NOMO-1 treated with dmso at 0.1 percent for 144 hours (cell line): Measurements from ENCODE around the gene ZSWIM3.
A peak's percentile ranks its signal among the peaks of the same experiment; 100 is the strongest.
"Not testable (repeated sequence)": the region's sequence is repeated elsewhere in the genome, so short reads cannot be mapped to it uniquely, and the experiment has no call there.

Source experiments
- DNase-seq: peaks from one replicate; lab custom pipeline; 2025; ENCODE audit not compliant: unreplicated experiment; lab: John Stamatoyannopoulos, UW

The ZSWIM3 gene

GRCh38 chr20:45857114-45857881 is at the start of gene ZSWIM3, which contains the start of gene ACOT8:
ZSWIM3 (plus strand) TSS chr20:45857614; CDS start chr20:45857826, 212 bp downstream.
ACOT8 (minus strand) TSS chr20:45857392; CDS start chr20:45857315, 77 bp downstream.
- DNase-seq: peak; percentile 99

GRCh38 chr20:45810191-45810970 is 47.0 kb upstream of the ZSWIM3 start:
- DNase-seq: no peak

GRCh38 chr20:45812157-45813005 is 45.0 kb upstream of the ZSWIM3 start, which contains the start of gene UBE2C:
UBE2C (plus strand) TSS chr20:45812644; CDS start chr20:45812696, 52 bp downstream.
- peak; percentile 89 for DNase-seq

GRCh38 chr20:45813006-45813340 is 44.4 kb upstream of the ZSWIM3 start:
- no peak for DNase-seq

GRCh38 chr20:45813489-45813888 is 43.9 kb upstream of the ZSWIM3 start:
- DNase-seq: no peak

GRCh38 chr20:45814314-45814713 is 43.1 kb upstream of the ZSWIM3 start:
- DNase-seq: no peak

- no peak for DNase-seq
These were observed 40.5 kb upstream of the ZSWIM3 start for GRCh38 chr20:45816951-45817350.

GRCh38 chr20:45817376-45818194 is 39.8 kb upstream of the ZSWIM3 start:
- no peak for DNase-seq

GRCh38 chr20:45818239-45818638 is 39.2 kb upstream of the ZSWIM3 start:
- DNase-seq: no peak

GRCh38 chr20:45819466-45819865 is 37.9 kb upstream of the ZSWIM3 start:
- DNase-seq: no peak

GRCh38 chr20:45821947-45822346 is 35.5 kb upstream of the ZSWIM3 start:
- DNase-seq: no peak

GRCh38 chr20:45822857-45823256 is 34.6 kb upstream of the ZSWIM3 start:
- DNase-seq: no peak

- DNase-seq: peak; percentile 63
These were observed 33.2 kb upstream of the ZSWIM3 start for GRCh38 chr20:45823949-45824835.

GRCh38 chr20:45826381-45827019 is 30.9 kb upstream of the ZSWIM3 start:
- DNase-seq: no peak

- DNase-seq: no peak
These were observed 30.3 kb upstream of the ZSWIM3 start, which contains the start of gene TNNC2 for GRCh38 chr20:45827030-45827652. TNNC2 (minus strand) TSS chr20:45827312; CDS start chr20:45827248, 64 bp downstream.

GRCh38 chr20:45827712-45828111 is 29.7 kb upstream of the ZSWIM3 start:
- DNase-seq: no peak

- DNase-seq: no peak
These were observed 28.8 kb upstream of the ZSWIM3 start for GRCh38 chr20:45828589-45828988.

- not testable (repeated sequence) for DNase-seq
These were observed 27.7 kb upstream of the ZSWIM3 start for GRCh38 chr20:45829673-45830106.
